SKM-1 treated with dmso at 0.1 percent for 144 hours (cell line): ENCODE data around the gene BCAR3.

Experiments
- DNase-seq: peaks from one replicate; lab custom pipeline; 2025; ENCODE audit not compliant: unreplicated experiment; lab: John Stamatoyannopoulos, UW

BCAR3 gene

GRCh38 chr1:93681101-93681988, at the start of gene BCAR3:
BCAR3 (minus strand) TSS chr1:93681837; CDS start chr1:93674930, 6,907 bp downstream.
- peak; percentile 41 for DNase-seq

- no peak for DNase-seq
These were observed 49.0 kb upstream of the BCAR3 start for GRCh38 chr1:93730621-93731020.

- DNase-seq = no peak
These were observed 48.3 kb upstream of the BCAR3 start for GRCh38 chr1:93729906-93730305.

- DNase-seq = no peak
These were observed 47.9 kb upstream of the BCAR3 start for GRCh38 chr1:93729502-93729901.

GRCh38 chr1:93728480-93729131, 47.0 kb upstream of the BCAR3 start:
- DNase-seq = no peak

GRCh38 chr1:93723733-93724270, 42.2 kb upstream of the BCAR3 start:
- no peak for DNase-seq

- no peak for DNase-seq
These were observed 41.5 kb upstream of the BCAR3 start for GRCh38 chr1:93723110-93723509.

GRCh38 chr1:93722081-93723031, 40.7 kb upstream of the BCAR3 start:
- DNase-seq = no peak

GRCh38 chr1:93720956-93721626, 39.5 kb upstream of the BCAR3 start:
- no peak for DNase-seq

- no peak for DNase-seq
These were observed 36.0 kb upstream of the BCAR3 start for GRCh38 chr1:93717640-93718039.

GRCh38 chr1:93716941-93717368, 35.3 kb upstream of the BCAR3 start:
- DNase-seq = no peak

GRCh38 chr1:93716163-93716562, 34.5 kb upstream of the BCAR3 start:
- no peak for DNase-seq

GRCh38 chr1:93715529-93716126, 34.0 kb upstream of the BCAR3 start:
- DNase-seq = no peak

GRCh38 chr1:93714356-93714755, 32.7 kb upstream of the BCAR3 start:
- DNase-seq = no peak

GRCh38 chr1:93713341-93713740, 31.7 kb upstream of the BCAR3 start:
- no peak for DNase-seq

GRCh38 chr1:93712741-93713140, 31.1 kb upstream of the BCAR3 start:
- DNase-seq = no peak

GRCh38 chr1:93710499-93711453, 29.1 kb upstream of the BCAR3 start:
- DNase-seq = no peak

- DNase-seq = peak; percentile 20
These were observed 27.3 kb upstream of the BCAR3 start for GRCh38 chr1:93708734-93709481.
